Duodenal mucosa (tissue), 2 donors: ENCODE results near the gene SEC14L2.

ENCODE experiments used
- H3K27ac ChIP-seq: one replicate; pipeline ENCODE4 v1.7.0; 2013; ENCODE audit warnings: low read depth, low read length
- H3K27me3 ChIP-seq, 2 donors: one replicate each; pipeline ENCODE4 v1.7.0; 2013; ENCODE audit warnings: low read length in 2 of 2, control low read depth in 1 of 2; ENCODE audit not compliant: insufficient read depth in 2 of 2, control insufficient read depth in 1 of 2
- H3K36me3 ChIP-seq, 2 donors: one replicate each; pipeline ENCODE4 v1.7.0; 2013; ENCODE audit warnings: low read length in 2 of 2, control low read depth in 1 of 2; ENCODE audit not compliant: insufficient read depth in 2 of 2, control insufficient read depth in 1 of 2
- H3K4me1 ChIP-seq, 2 donors: one replicate each; pipeline ENCODE4 v1.7.0; 2013; ENCODE audit warnings: low read length in 2 of 2, control low read depth in 1 of 2; ENCODE audit not compliant: insufficient read depth in 2 of 2, control insufficient read depth in 1 of 2
- H3K4me3 ChIP-seq, 2 donors: one replicate each; pipeline ENCODE4 v1.7.0; 2013; ENCODE audit warnings: low read length in 2 of 2, low read depth in 1 of 2
- H3K9ac ChIP-seq, 2 donors: one replicate each; pipeline ENCODE4 v1.7.0; 2013; ENCODE audit warnings: low read length in 2 of 2, low read depth in 1 of 2
- H3K9me3 ChIP-seq, 2 donors: one replicate each; pipeline ENCODE4 v1.7.0; 2013; ENCODE audit warnings: low read length in 2 of 2, control low read depth in 1 of 2; ENCODE audit not compliant: control insufficient read depth in 1 of 2

SEC14L2 gene

DNA sequence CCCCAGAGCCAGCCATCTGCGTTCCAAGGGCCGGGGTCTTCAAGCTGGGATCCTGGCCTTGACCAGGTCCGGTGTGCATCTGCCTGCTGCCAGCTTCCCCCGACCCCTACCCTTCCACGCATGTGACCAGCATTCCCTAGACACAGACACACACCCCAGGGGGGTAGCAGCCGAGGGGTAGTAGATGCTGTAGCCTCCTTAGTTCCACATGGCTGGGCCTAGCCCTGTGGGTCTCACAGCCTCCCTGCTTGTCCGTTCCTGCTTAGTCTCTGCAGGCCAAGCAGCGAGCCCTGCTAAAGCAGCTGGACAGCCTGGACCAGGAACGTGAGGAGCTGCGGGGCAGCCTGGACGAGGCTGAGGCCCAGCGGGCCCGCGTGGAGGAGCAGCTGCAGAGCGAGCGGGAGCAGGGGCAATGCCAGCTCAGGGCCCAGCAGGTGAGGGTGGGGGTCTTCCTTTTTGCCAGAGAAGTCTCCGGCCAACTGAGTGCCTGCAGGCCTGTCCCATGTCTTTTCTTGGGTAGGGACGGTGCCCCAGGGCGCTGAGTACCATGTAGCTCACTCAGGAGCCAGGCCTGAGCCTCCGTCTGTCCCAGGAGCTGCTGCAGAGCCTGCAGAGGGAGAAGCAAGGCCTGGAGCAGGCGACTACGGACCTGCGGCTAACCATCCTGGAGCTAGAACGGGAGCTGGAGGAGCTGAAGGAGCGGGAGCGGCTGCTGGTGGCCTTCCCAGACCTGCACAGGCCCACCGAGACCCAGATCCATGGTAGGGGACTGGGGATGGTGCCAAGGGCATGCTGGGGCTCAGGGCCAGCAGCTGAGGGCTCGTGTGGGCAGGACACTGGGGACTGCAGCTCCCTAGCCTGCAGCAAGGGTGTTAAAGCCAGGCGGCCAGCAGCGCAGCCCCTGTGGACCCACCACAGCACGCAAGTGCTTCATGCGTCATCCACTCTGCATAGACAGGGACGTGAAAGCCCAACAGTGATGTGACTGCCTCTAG, 23.2 kb upstream of the SEC14L2 start:
- no peak overlapping the region for H3K4me3 ChIP-seq
- H3K27me3 ChIP-seq, result no peaks in the 10 kb centered on the region
- no peaks in the 10 kb centered on the region for H3K4me1 ChIP-seq
- no peak overlapping the region for H3K9ac ChIP-seq
- H3K27ac ChIP-seq, result no peak overlapping the region
- no peaks in the 10 kb centered on the region for H3K36me3 ChIP-seq
- no peaks in the 10 kb centered on the region for H3K9me3 ChIP-seq

DNA sequence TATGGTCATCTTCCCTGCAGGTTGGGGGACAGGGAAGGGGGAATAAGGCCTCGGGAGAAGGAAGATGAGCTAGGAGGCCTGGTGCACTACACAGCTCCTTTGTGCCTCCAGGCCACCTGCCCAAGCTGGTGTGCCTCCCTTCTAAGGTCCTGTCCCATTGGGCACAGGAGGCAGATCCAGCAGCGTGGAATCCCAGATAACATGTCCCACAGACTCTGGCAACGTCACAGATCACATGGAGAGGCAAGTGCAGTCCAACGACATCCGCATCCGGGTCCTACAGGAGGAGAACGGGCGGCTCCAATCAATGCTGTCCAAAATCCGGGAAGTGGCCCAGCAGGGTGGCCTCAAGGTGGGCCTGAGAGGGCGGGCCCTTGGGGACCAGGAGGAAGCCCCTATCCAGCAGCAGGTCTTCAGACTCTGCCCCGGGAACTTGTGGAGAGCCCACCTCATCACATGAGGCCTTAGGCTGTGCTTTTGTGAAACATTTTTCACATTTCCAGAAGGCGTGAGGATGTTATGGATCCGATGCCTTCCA, 21.4 kb upstream of the SEC14L2 start:
- Histone ChIP-seq H3K36me3 (no peaks in the 10 kb centered on the region), H3K4me1 (no peaks in the 10 kb centered on the region), H3K4me3 (no peak overlapping the region), H3K9ac (no peak overlapping the region), H3K27ac (no peak overlapping the region), H3K27me3 (no peaks in the 10 kb centered on the region), H3K9me3 (no peaks in the 10 kb centered on the region)

DNA sequence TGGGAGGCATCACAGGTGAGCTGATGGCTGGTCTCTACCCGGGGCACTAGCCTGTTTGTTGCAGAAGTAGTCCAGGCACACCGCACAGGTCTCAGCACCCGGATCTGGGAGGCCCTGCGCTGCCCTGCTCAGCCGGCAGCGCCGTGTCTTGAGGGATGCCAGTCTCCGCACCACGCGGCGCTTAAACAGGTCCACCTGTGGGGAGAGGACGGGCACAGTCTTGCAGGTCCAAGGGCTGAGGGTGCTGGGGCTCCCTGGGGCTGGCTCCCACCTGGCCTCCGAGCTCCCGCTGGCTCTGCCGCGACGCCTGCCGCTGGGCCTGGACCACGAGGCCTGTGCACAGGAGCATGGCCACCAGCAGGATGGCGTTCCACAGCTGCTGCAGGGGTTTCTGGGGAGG, 16.8 kb upstream of the SEC14L2 start:
- no peak overlapping the region for H3K4me3 ChIP-seq
- no peaks in the 10 kb centered on the region for H3K4me1 ChIP-seq
- H3K27me3 ChIP-seq, result no peaks in the 10 kb centered on the region
- H3K36me3 ChIP-seq, result peaks cover 0 to 3% of the 10 kb centered on the region in 2 donors
- H3K27ac ChIP-seq, result no peak overlapping the region
- no peak overlapping the region for H3K9ac ChIP-seq
- no peaks in the 10 kb centered on the region for H3K9me3 ChIP-seq

DNA sequence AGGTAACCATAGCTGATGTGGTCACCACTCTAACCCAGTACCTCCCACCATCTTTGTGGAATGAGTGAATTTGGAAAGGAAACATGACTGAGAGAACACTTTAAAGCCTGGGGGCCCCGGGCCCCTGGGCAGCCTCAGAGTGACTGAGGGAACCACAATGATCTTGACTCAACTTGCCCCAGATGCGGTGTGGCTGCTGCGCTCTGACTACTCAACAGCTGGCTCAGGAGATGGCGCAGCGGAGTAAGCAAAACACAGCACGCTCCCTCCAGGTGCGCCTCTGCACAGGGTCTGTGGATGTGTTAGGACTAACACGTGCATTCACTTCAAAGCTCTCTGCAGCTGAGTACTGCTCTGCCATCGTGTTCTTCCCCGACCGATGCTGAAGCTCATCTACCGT, 15.6 kb upstream of the SEC14L2 start:
- H3K27me3 ChIP-seq, result no peaks in the 10 kb centered on the region
- H3K9ac ChIP-seq, result no peak overlapping the region
- H3K9me3 ChIP-seq, result no peaks in the 10 kb centered on the region
- no peak overlapping the region for H3K27ac ChIP-seq
- H3K4me3 ChIP-seq, result no peak overlapping the region
- H3K4me1 ChIP-seq, result peaks cover 4% of the 10 kb centered on the region in 2 donors
- H3K36me3 ChIP-seq, result peaks cover 0 to 3% of the 10 kb centered on the region in 2 donors

DNA sequence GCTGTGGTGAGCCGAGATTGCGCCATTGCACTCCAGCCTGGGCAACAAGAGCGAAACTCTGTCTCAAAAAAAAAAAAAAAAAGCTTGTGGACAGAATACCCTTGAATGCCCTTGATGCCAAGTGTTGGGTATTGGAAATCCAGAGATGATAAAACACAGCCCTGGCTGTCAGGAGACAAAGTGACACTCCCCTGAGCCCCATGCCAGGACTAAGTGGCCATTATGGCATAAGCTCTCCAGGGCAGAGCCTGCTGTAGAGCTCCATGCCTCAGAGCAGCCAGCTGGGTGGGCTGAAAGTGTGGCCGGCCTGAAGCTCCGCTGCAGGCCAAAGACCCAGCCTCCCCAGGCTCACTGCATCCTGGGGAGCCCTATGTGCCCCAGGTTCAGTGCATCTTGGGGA, 14.5 kb upstream of the SEC14L2 start:
- Histone ChIP-seq H3K27me3 (no peaks in the 10 kb centered on the region), H3K36me3 (peaks cover 0 to 3% of the 10 kb centered on the region in 2 donors), H3K4me1 (peaks cover 8 to 10% of the 10 kb centered on the region in 2 donors), H3K9ac (no peak overlapping the region), H3K4me3 (no peak overlapping the region), H3K27ac (no peak overlapping the region), H3K9me3 (no peaks in the 10 kb centered on the region)

DNA sequence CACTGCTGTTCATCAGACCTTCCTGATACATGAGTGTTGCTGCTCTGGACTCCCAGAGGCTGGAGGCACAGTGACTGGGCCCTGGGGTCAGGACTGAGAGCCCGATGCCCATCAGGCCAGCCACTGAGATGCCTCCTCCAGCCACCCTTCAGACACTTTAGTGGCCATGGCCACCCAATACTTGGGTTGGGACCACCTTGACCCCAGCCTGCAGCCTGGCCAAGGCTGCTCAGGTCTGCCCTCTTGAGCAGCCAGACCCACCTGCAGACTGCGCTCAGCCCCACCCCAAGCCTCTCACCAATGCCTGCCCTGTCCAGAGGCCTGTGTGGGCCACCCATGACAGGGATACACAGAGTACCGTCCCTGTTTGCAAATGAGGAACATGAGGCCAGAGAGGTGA, 13.8 kb upstream of the SEC14L2 start:
- Histone ChIP-seq H3K4me3 (no peak overlapping the region), H3K27me3 (no peaks in the 10 kb centered on the region), H3K27ac (no peak overlapping the region), H3K4me1 (peaks cover 8 to 13% of the 10 kb centered on the region in 2 donors), H3K36me3 (peaks cover 0 to 3% of the 10 kb centered on the region in 2 donors), H3K9me3 (no peaks in the 10 kb centered on the region), H3K9ac (no peak overlapping the region)

DNA sequence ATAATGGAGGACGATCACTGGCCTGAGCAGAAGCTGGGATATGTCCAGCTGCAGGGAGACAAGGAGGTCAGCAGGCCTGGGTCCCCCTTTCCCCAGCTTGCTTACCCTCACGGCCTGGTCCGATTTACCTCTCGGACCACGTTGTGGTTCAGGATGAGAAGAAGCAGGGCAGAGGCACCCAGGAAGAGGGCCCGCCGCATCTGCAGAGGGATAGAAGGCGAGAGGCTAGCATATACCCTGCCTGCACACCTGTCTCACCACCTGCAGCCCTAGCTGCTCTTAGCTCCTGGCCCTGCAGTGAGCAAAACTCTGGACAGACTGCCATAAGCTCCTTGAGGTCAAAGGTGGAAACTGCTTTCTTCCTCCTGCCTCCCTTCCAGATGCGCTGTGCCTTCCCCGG, 10.9 kb upstream of the SEC14L2 start:
- H3K36me3 ChIP-seq, result peaks cover 0 to 3% of the 10 kb centered on the region in 2 donors
- peak overlapping the region in 1 of 2 donors; percentile 68 for H3K9ac ChIP-seq
- no peak overlapping the region for H3K4me3 ChIP-seq
- H3K27ac ChIP-seq, result no peak overlapping the region
- H3K27me3 ChIP-seq, result no peaks in the 10 kb centered on the region
- H3K4me1 ChIP-seq, result peaks cover 8 to 13% of the 10 kb centered on the region in 2 donors
- H3K9me3 ChIP-seq, result no peaks in the 10 kb centered on the region

DNA sequence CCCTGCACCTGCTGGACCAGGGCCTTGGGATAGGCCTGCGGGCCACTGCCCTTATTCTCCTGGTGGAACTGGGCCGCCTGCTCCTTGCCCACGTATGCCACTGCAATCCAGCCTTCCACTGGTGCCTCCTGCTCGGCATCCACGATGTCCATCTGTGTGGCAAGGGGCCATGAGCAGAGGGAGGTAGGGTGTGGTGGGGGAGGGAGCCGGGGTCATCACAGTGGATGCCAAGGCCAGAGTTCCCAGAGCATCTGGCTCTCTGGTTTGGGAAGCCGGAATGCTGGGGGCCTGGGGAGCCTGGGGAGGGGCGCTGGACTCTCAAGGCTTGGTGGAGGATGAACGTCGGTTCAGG, 10.2 kb upstream of the SEC14L2 start:
- Histone ChIP-seq H3K4me3 (peak overlapping the region; percentile 58 to 71), H3K36me3 (peaks cover 0 to 3% of the 10 kb centered on the region in 2 donors), H3K27me3 (no peaks in the 10 kb centered on the region), H3K9ac (peak overlapping the region; percentile 29 to 68), H3K9me3 (no peaks in the 10 kb centered on the region), H3K4me1 (peaks cover 8 to 13% of the 10 kb centered on the region in 2 donors), H3K27ac (no peak overlapping the region)

DNA sequence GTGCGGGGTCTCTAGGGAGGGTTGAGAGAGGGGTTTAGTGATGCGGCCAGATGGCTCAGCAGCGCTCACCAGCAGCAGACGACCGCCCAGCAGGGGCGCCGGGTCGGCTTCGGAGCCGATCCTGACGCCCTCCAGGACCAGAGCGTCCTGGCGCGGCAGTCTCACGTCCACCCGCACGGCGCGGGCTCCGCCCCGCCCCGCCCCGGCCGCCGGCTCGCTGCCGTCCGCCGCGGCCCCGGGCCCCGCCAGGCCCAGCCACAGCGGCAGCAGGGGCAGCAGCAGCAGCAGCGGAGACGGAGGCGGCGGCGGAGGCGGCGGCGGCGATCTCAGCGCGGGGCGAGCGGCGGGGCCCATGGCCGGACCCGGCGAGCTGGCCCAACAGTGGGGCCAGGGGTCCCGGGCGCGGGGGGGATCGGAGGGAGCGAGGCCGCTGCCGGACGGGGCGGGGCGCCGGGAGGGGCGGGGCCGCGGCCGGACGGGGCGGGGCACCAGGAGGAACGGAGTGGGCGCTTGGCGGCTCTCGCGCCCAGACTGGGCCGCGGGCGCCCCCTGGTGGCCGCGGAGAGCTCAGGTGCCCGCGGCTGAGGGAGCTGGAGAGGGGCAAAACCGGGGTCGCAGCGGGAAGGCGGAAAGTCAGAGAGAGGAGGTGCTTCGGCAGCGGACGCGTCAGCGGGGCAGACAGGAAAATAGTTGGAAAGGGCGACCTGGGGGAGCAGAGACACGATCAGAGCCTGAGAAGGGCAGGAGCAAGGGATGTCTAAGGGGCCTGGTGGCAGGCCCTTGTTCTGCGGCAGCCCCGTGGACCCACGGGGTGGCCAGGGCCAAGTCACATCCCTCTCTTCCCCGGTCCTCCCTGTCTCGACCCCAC, 9.6 kb upstream of the SEC14L2 start, which contains the start of gene RNF215:
Gene RNF215 (minus strand): TSS at position 452 of the 868 bp plus-strand sequence. CDS start 98 bp downstream, at position 354.
- no peaks in the 10 kb centered on the region for H3K9me3 ChIP-seq
- H3K4me3 ChIP-seq, result peak within 1 kb of the TSS; percentile 58 to 71
- H3K4me1 ChIP-seq, result peaks cover 8 to 13% of the 10 kb centered on the region in 2 donors
- H3K36me3 ChIP-seq, result peaks cover 0 to 3% of the 10 kb centered on the region in 2 donors
- no peaks in the 10 kb centered on the region for H3K27me3 ChIP-seq
- no peak within 1 kb of the TSS for H3K27ac ChIP-seq
- H3K9ac ChIP-seq, result peak within 1 kb of the TSS; percentile 54 to 68
